ENCODE results near the gene EFCAB6.

Gene EFCAB6

GRCh38 chr22:43533156-43533530 is 279.0 kb downstream of the EFCAB6 start:
- DNase-seq: no peak

- DNase-seq: no peak
Measured at GRCh38 chr22:43532301-43533155, 279.6 kb downstream of the EFCAB6 start.

GRCh38 chr22:43531651-43532050 is 280.5 kb downstream of the EFCAB6 start:
- DNase-seq: no peak

GRCh38 chr22:43530349-43531201 is 281.5 kb downstream of the EFCAB6 start:
- peak in 4 of 51 donors; percentile 6 to 38 (median 14) for DNase-seq

GRCh38 chr22:43529934-43530333 is 282.2 kb downstream of the EFCAB6 start:
- DNase-seq: no peak

GRCh38 chr22:43529461-43529860 is 282.6 kb downstream of the EFCAB6 start:
- no peak for DNase-seq

- DNase-seq: no peak
Measured at GRCh38 chr22:43528601-43529360, 283.3 kb downstream of the EFCAB6 start.

GRCh38 chr22:43526946-43527345 is 285.2 kb downstream of the EFCAB6 start:
- DNase-seq: no peak

GRCh38 chr22:43526117-43526655 is 285.9 kb downstream of the EFCAB6 start:
- DNase-seq: no peak

GRCh38 chr22:43521716-43522115 is 290.4 kb downstream of the EFCAB6 start:
- DNase-seq: no peak

- no peak for DNase-seq
Measured at GRCh38 chr22:43520632-43521039, 291.5 kb downstream of the EFCAB6 start.

GRCh38 chr22:43516996-43517635 is 295.0 kb downstream of the EFCAB6 start:
- no peak for DNase-seq

- DNase-seq: no peak
Measured at GRCh38 chr22:43516386-43516785, 295.7 kb downstream of the EFCAB6 start.

GRCh38 chr22:43515902-43516301 is 296.2 kb downstream of the EFCAB6 start:
- no peak for DNase-seq

GRCh38 chr22:43515411-43515810 is 296.7 kb downstream of the EFCAB6 start:
- no peak for DNase-seq

GRCh38 chr22:43514476-43515157 is 297.5 kb downstream of the EFCAB6 start:
- DNase-seq: no peak

GRCh38 chr22:43512279-43512678 is 299.8 kb downstream of the EFCAB6 start:
- DNase-seq: no peak

GRCh38 chr22:43511276-43511910 is 300.7 kb downstream of the EFCAB6 start:
- no peak for DNase-seq

- no peak for DNase-seq
Measured at GRCh38 chr22:43510281-43511070, 301.6 kb downstream of the EFCAB6 start.
